ENCODE results near the gene ARID2. TPM values are rescaled to one million over a fixed set of nuclear protein-coding genes. Genes with fewer than 3 reads are reported as not detected.
A peak's percentile ranks its signal among the peaks of the same experiment; 100 is the strongest.

The ARID2 gene
- total RNA-seq, 2 donors from 2014 or later, result 18.3 to 18.7 TPM

DNA sequence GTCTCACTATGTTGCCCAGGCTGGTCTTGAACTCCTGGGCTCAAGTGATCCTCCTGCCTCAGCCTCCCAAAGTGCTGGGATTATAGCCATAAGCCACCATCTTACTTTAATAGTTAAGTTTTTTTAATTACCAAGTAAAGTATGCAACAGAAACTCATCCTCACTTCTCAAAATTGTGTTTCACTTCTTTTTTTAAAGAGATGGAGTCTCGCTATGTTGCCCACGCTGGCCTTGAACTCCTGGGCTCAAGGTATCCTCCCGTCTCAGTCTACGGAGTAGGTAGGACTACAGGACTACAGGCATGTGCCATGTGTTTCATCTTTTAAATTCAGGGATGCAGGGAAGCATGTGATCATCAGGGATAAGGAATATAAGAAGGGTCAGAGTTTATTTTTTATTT is 17.2 kb upstream of the ARID2 start:
- ATAC-seq (no peak), DNase-seq (no peak)
- intact Hi-C loops (cut with DNase I), result no loop called here

DNA sequence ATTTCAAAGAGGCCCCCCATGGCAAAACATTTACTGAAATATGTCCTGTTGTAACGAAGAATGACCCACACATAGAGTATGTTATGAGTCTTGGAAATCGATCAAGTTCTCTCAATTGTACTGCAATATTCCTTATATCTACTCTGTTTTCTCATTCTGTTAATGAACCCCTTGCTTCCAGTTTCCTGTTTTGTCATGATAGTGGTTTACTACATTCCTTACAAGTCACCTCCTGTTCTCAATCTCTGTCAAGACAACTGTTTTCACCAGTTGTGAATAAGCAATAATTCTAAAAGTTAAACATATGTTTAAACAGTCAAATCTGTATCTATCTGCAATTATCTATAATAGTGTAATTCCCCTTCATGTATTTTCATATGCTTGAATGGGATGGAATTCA is 16.4 kb upstream of the ARID2 start:
- ATAC-seq (no peak), DNase-seq (no peak)
- intact Hi-C loops (cut with DNase I), result no loop called here

DNA sequence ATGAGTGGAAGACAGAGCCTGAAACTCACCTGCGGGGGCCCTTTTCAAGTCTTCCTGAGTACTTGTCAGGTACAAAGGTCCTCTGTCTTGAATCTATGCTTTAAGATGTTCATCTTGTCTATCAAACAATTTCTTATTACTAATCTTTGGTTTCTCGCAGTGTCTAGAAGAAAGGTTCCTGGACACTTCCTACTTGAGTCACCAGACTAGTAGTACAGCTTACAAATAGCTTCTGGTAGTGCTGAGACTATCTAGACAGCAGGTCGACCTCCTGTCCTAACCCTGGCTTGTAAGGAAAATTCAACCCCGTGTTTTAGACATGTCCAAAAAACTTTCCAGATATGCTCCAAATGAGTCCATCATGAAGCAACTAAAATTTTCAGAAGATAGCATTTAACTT is 11.2 kb upstream of the ARID2 start:
- DNase-seq (no peak), ATAC-seq (no peak)
- intact Hi-C loops (cut with DNase I), result no loop called here

DNA sequence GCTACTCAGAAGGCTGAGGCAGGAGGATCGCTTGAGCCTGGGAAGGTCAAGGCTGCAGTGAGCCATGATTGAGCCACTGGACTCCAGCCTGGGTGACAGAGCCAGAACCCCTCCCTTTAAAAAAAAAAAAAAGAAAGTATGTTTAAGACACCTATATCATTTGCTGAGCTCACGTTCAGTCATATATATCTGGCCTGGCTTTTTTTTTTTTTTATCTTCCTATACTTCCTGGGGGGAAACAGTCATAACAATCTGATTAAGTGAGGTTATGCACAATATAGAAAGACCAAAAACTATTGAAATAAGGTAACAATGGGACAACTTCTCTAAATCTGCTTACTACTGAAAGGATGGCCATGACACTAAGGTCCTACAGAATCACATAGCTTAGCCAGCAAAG is 9.4 kb upstream of the ARID2 start:
- DNase-seq (no peak), ATAC-seq (no peak)
- intact Hi-C loops (cut with DNase I), result no loop called here

DNA sequence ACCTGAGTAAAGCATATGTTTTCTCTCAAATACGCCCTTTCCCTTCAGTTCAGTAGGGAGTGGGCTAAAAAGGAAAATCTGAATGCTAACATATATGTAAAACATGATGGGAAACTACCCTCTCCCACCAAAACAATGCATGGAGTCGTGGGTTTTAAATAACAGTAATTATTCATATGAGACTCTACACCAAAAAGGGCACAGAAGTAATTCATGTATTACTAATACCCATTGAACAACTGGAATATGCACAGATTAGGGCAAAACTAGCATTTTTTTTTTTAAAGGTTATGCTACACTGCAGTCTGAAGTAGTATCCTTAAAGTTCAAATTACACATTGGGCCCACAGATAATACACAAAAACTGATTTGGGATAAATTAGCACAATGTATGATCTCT is 8.1 kb upstream of the ARID2 start:
- no peak for ATAC-seq
- intact Hi-C loops (cut with DNase I), result no loop called here
- no peak for DNase-seq

DNA sequence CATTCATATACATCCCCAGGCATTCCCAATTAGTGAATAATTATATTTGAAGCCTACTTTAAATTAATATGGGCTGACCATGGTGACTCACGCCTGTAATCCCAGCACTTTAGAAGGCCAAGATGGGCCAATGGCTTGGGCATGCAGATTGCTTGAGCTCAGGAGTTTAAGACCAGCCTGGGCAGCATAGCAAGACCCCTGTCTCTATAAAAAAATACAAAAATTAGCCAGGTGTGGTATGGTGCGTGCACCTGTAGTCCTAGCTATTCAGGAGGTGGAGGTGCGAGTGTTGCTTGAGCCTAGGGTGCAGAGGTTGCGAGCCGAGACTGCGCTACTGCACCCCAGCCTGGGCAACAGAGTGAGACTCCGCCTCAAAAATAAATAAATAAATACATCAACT is 7.6 kb upstream of the ARID2 start:
- DNase-seq (no peak), ATAC-seq (no peak)
- intact Hi-C loops (cut with DNase I), result no loop called here

DNA sequence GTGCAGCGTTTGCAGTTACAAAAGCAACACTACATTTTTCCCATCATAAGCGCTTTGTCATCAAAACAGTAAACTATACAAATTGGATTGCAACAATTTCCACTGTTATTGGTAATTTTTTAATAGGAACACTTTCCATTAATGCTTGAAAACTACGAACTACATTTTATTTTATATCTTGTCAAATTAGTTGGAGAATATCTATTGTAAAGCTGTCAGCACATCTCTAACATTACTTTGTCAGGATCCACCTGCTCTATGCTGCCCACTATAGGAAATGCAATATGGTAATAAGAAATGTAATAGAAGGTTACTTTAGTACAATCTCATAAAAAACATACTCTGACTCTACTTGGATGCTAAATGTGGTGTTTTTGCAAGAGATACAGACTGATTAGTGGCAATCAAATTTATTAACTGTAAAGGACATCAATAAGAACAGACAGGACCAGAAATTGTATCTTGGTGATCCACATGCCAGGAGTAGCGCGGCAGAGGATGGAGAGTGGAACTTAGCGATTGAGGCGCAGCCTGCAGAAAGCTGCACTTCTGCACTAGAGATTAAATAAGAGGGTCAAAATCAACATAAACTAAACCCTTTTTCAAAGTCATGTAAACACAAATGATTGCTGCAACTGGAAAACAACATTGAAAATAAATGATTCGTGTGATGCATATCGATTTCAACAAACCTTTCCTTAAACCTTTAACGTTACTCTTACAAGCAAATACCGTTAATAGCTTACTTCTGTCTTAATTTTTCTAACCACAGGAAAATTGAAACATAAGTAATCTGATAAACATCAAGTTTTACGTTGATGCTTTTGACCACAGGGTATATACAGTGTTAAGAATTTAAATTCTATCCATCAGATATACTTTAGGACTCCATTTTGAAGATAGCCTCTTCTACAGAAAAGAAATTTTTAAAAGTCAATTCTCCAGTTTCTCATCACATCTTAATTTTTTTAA is 3.6 kb upstream of the ARID2 start:
- intact Hi-C loops (cut with DNase I), result loop anchor here in 1 of 2 donors (5.0 kb wide), 1 partner anchor 266 kb away; the partner anchor contains the start of gene SCAF11
- ATAC-seq (no peak), DNase-seq (no peak)

DNA sequence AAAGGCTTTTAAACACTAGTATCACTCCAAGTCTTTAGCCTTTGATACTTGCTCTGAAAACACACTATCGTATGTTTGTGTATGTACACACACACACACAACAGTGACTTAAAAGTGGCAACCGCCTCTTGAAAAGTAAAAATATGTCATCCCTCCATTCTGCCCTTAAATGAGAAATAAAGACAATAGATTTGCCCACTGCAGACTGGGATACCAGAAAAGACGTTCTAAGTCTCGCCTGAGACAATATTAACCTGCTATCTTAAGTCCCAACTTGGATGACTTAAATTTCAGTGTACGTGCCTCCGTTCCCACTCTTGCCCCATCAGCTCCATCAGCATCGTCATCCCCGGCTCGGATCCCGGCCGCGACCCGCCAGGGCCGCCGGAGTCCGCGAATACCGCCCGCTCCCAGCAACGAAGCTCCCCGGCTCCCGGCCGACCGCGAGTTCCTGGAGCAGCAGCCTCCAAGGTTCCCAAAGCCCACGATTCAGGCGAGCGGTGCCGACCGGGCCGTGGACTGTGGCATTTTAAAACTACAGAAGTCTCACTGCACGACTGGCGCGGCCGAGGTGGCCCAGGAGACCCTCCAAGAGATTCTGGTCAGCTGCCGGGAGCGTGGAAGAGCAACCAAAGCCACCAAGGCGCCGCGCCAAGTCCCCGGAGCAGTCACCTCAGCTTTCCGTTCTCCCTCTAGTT is 2.8 kb upstream of the ARID2 start:
- peak; percentile 3 to 6 for ATAC-seq
- DNase-seq, result peak; percentile 68
- intact Hi-C loops (cut with DNase I), result loop anchor here in 1 of 2 donors (5.0 kb wide), 1 partner anchor 266 kb away; the partner anchor contains the start of gene SCAF11

DNA sequence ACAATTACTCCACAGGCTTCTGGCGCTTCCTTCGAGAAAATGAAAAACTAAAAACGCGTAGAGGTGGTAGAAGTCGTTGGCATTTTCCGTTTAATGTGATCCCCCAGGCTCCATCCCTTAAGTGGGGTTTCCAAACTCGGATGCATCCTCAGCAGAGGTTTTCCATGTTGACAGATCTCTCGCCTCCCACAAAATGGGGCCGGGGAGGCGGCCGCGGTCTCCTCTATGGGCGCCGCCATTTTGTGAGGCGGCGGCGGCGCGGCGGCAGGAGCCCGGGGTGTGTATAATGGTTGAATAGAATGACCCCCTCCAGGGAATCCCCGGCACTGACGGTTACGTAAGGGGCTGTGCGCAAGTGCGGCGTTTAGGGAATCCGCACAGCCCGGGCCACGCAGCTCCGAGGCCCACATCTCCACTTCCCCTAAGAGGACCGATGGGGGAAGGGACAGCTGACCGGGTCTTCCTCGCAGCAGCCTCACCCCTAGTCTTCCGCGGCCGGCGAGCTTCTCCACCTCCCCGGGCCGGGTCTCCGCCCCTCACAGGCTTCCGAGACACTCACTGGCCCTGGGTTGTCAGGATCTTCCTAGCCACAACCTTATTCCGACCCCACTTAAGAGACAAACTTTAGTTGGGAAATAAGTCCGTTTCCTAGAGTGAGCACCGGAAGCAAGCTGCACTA is 2.1 kb upstream of the ARID2 start:
- intact Hi-C loops (cut with DNase I), result loop anchor here in 1 of 2 donors (5.0 kb wide), 1 partner anchor 265 kb away; the partner anchor contains the start of gene SCAF11
- ATAC-seq, result peak; percentile 74 to 87

DNA sequence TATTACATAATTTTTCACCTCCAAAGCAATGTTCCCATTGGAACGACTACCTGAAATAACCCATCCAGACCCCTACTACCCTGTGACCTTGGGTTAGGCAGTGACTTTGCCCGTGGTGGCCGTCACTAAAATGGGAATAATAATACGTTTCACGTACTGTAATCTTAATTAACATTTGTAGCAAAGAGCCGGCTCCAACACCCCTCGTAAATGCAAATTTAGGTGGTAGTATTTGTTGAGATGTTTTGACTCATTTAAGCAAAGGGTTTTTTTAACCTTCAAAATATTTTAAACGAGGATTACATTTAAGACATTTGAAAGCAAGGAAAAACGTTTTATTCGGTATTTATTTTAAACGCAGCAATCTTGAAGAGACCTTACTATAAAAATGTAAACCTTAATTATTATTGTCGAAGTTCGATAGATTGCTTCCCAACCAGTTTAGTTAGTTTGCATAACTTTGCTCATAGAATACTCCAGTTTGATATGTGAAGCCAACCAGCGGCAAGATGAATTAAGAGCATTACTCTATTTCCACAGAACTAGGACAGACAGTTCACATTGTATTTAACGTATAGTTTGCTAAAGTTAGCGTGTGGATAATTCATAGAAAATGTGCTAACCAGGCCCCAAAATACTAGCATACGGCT is 1.4 kb upstream of the ARID2 start:
- ATAC-seq (no peak), DNase-seq (no peak)
- intact Hi-C loops (cut with DNase I), result loop anchor here in 1 of 2 donors (5.0 kb wide), 1 partner anchor 264 kb away; the partner anchor contains the start of gene SCAF11

More for the DNA sequence above, 2.1 kb upstream of the ARID2 start:
- DNase-seq, result peak; percentile 95

DNA sequence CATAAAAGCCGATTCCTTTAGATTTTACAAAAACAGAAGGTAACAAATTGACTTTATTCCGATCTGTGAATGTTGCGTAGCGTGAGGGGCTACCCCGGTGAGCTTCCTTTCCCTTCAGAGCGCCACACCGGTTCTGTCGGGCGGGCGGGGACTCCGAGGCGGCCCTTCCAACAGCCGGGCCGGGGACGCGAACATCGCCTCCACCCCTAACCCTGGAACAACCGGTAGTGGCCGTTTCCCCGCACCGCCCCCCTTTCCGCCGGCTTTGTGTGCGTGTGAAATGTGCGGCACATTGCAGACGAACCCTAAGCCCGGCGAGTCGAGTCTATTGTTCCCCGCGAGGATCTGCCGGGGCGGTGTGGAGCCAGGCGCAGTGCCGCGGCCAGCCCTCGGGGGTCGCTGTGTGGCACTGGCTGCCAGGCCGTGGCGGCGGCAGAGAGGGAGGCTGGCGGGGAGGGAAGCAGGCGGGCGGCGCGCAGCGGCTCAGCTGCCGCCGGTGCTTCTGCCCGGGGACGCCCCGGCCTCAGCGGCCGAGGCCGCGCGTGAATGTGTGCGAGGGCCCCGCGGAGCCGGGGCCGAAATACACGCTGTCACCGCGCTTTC is 775 bp upstream of the ARID2 start:
- intact Hi-C loops (cut with DNase I), result loop anchor here in 1 of 2 donors (5.0 kb wide), 1 partner anchor 264 kb away; the partner anchor contains the start of gene SCAF11

DNA sequence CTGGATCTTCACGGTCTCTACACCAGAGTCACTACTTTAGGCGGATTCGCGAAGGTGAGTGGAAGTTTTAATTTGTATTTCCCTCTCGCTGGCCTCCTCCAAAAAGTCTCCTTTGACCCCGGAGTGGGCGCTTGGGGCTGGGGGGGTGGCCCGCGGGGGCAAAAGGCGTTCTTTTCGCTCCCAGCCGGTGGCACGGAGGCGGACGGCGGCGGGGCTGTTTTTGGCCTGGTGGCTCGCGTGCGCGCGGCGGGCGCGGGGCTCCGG is 510 bp downstream of the ARID2 start:
- intact Hi-C loops (cut with DNase I), result no loop called here
- peak; percentile 45 for DNase-seq
- ATAC-seq, result no peak

More for the DNA sequence above, 775 bp upstream of the ARID2 start:
- DNase-seq, result peak; percentile 97
- peak; percentile 80 to 83 for ATAC-seq

DNA sequence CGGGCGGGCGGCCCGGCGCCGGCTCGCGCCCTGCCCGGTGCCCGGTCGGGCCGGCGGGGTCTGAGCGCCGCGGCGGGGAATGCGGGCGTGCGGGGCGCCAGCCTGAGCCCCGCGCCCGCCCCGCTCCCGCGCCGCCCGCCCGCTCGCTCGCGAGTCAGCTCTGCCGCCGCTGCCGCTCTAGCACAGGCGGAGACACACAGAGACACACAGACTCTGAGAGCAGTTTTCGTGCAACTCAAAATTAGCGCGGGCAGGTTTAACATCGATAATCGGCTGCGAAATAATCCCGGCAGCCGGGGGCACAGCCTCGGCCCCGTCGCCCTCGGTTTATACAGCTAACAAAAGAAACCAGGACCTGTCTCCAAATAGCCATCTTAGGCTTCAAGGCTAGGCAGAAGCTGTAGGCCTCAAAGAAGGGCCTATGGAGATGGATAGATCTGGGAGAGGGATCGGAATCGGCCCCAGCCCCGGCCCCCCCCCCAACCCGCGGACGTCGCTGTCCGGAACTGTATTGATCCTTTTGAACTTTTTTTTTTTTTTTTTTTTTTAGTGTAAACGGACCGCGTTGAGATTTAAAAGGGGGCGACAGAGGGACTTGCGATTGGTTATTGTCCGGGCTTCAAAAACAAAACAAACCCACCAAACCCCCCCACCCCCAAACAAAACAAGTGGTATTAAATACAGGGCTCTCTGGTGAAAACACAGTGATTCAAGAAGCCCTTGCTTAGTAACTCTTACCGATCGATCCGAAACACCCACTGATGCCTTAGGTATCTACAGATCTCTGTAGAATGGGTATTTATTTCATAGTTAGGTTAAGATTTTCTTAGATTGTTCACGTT is 1.1 kb downstream of the ARID2 start:
- DNase-seq (peak; percentile 63), ATAC-seq (no peak)
- intact Hi-C loops (cut with DNase I), result no loop called here

DNA sequence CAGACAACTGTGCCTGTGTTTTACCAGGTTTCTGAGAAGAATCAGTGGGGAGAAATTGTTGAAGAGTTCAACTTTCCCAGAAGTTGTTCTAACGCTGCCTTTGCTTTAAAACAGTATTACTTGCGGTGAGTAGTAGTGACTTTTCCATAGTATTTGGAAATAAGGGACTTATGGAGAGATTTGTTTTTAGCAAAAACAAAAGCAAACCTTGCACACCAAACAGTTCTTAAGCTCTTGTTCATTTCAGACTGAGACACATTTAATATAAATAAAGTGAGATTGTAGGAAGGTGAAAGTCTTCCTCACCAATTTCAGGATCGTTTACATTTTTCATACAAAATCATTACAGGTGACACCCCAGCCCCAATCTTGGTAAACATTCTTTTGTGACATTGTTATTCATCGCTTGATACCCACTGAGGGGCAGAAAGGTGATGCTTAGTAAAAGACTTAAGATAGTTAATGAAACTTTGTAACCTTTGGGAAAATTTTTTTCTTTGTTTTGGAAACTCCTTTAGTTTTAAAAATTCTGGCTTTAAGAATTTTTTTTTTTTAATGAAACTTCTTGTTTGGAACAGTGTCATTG is 1.8 kb downstream of the ARID2 start:
- DNase-seq (no peak), ATAC-seq (no peak)
- intact Hi-C loops (cut with DNase I), result no loop called here

DNA sequence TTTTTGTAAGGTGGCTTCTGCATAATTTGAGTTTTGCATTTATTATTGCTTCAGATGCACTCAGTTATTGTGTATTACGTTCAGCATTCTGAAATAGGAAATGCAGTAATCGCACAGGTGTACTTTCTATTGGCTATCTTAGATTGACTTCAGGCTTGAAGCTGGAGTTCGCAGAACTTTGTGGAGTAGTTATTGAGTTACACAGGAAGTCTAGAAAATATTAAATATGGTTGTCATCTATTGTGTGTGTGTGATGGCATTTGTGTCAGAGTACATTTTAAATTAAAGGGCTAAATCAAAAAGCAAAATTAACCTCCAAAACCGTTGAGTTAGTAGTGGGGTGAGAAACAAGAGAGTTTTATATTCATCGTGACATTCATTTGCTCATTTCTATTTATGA is 2.7 kb downstream of the ARID2 start:
- ATAC-seq, result no peak
- intact Hi-C loops (cut with DNase I), result no loop called here
- no peak for DNase-seq

DNA sequence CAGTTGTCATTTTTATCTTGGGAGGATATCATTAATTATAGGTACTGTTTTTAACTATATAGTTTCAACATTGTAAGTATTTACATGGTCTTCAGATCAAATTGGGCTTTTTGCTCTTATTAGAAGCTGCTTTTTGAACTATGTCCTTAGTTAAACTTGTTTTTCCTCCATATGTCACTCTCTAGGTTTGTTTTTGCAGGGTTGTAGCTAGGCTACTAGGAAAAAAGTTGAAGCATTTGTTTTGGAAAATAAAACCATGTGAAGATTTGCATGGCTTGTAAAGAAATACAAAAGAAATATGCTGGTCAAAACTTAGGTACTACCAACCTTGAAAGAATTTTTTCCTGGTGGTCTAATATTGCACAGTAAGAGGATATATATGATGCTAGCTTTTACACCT is 3.4 kb downstream of the ARID2 start:
- intact Hi-C loops (cut with DNase I), result no loop called here
- ATAC-seq (no peak), DNase-seq (no peak)

DNA sequence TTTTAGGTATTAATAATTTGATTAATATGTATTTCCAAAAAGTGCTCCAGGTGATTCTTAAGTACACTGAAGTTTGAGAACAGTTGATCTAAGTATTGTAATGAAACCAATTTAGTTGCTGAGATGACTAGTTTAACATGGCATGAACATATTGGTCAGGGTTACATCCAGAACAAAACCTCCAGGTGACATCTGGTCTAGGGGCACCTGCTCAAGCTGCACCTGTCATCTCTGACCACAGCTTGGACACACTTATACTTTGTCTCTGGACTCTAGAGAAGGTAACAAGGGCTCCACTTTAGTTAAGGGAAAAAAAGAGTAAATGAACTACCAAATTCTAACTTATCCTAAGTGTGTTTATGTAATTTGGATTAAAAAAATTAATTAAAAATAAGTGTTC is 8.1 kb downstream of the ARID2 start:
- DNase-seq, result no peak
- intact Hi-C loops (cut with DNase I), result no loop called here
- ATAC-seq, result no peak

DNA sequence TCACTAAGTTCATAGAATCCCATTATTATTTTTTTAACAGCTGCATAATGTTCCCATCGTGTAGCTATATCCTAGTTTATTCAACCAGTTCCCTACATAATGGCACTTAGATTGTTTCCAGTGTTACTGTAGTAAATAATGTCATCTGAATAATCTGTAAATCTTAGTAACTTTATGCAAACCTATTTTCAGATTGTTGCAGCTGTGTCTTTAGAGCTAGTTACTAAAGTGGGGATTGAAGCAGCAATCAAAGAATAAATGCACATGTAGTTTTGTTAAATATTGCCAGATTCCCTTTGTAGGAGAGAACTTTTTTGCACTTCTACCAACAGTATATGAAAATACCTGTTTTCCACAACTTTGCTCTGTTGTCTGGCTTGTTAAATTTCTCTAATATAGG is 13.1 kb downstream of the ARID2 start:
- intact Hi-C loops (cut with DNase I), result loop anchor here in 1 of 2 donors (10.0 kb wide), 1 partner anchor 198 kb away; no protein-coding TSS in a partner anchor
- DNase-seq (no peak), ATAC-seq (no peak)
